ENCODE results near the gene COX4I1.

- TF ChIP-seq CTCF (IDR thresholded peaks at IDR 0.05) (no peak), EZH2 (IDR thresholded peaks at IDR 0.05; ENCODE audit: borderline replicate concordance, insufficient read depth, low read depth, low read length, poor library complexity, severe bottlenecking) (no peak)
Observed at GRCh38 chr16:85854935-85855334, 55.4 kb downstream of the COX4I1 start.

Data from B cell (primary cell).